DMS 273 treated with DMSO at 0.1 percent for 48 hours (cell line): ENCODE results near the gene ARHGAP45.

ENCODE experiments used
- DNase-seq: peaks from one replicate; lab custom pipeline; 2025; lab: John Stamatoyannopoulos, UW

The ARHGAP45 gene

DNA sequence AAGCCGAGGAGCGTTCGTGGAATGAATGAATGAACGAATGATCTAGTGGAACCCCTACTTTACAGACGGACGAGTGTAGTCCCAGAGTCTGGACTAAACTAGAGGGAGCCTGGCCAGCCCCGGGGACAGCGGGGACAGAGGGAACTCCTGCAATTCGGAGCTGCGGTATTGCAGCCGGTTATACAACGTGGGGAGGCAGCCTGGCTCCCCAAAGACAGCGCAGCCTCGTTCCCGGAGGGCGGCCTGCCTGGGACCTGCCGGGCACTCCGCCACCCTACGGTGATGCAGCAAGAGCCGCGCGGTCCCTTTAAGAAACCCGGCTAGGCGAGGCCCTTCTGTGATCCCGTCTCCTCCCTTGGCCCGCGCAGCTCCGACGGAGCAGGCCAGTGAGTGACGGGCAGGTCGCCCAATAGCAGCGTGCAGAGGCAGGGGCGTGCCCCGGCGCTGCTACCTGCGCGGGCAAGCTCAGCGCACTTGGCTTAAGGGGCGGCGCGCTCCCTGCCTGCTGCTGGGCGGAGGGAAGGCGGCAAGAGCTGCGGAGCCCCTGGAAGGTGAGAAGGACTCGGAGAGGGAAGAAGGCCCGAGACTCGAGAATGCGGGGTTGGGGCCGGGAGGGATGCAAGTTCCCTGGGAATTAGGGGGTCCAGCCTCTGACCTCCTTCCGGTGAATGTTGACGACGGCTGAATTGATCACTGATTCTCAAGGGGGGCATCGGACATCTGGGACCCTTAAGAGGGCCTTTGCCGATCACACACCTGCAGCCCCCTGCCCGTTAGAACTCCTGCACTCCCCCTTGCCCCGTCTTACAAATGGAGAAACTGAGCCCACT is 27.1 kb upstream of the ARHGAP45 start, which contains the start of gene ABCA7:
TSS of gene ABCA7 (plus strand) at position 462 of the 830 bp plus-strand sequence. CDS start 1,255 bp downstream, outside the sequence.
- peak; percentile 90 for DNase-seq

DNA sequence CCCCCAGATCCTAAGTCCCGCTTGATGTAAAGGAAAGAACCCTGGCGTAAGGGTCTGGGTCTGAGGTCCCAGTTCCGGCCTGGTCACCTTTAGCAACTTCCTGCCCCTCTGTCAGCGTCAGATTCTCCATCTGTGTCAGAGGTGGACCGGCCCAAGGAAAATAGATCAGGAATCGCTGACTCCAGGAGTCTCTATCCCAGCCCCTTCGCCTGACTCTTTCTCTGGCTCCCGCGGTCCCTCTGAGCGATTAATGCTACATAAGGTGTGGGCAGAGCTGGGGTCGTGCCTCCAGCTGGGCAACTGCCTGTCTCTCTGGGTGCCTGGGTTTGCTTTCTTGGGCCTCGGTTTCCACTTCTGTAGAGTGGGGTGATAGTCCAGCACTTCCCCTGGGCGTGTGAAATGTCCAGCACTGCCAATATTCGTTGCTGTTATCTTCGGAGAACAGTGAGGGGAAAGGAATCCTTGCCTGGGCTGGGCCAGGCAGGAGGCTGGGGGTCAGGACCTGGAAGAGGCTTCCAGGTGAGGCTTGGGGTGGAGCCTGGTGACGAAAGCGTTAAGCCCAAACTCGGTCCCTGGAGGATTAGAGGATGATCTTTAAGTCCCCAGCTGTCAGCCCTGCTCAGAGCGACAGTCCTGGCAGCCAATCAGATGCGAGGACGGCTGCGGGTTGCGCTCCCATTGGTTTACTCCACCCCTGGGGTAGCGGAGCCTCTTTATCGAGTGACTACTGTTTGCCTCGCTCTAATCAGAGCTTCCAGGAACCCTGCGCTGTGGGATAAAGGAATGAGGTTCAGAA is 26.3 kb upstream of the ARHGAP45 start:
- DNase-seq, result peak; percentile 70

DNA sequence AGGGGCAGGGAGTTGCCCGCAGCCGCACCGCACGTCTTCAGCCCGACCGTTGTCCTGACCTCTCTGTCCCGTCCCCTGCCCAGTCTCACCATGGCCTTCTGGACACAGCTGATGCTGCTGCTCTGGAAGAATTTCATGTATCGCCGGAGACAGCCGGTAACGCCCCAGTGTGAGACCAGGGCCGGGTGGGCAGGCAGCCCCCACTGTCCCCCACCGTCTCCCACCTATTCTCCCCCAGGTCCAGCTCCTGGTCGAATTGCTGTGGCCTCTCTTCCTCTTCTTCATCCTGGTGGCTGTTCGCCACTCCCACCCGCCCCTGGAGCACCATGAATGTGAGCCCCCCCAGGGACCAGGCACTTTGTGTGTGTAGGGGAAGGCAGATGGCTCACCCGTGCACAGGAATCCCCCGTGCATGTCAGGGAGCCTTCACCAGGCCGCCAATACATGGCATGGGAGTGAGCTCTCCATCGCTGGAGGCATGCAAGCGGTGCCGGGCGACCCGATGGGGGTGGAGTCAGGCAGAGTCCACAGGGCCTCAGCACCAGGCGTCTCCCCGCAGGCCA is 25.6 kb upstream of the ARHGAP45 start:
- no peak for DNase-seq

DNA sequence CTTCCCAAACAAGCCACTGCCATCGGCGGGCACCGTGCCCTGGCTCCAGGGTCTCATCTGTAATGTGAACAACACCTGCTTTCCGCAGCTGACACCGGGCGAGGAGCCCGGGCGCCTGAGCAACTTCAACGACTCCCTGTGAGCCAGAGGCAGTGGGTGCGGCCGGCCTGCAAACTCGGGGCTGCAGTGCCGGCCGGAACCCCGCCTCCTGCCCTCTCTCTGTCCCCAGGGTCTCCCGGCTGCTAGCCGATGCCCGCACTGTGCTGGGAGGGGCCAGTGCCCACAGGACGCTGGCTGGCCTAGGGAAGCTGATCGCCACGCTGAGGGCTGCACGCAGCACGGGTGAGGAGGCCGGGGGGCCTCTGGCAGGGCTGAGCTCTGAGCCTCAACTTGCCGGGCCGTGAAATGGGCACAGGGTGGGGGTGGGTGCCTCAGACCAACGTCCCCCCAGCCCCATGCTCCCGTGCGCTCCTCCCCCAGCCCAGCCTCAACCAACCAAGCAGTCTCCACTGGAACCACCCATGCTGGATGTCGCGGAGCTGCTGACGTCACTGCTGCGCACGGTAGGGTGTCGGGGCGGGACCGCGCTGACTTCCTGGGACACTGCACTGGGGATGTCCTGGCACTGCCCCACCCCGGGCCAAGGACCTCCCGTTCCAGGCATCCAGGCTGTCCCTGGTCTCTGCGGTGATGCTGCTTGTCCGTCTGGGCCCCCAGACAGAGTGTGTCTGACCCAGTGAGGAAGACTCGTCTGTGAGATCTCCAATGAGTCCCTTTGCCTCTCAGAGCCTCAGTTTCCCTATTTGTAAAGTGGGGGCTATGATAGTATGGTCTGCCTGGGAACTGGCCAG is 24.9 kb upstream of the ARHGAP45 start:
- no peak for DNase-seq

DNA sequence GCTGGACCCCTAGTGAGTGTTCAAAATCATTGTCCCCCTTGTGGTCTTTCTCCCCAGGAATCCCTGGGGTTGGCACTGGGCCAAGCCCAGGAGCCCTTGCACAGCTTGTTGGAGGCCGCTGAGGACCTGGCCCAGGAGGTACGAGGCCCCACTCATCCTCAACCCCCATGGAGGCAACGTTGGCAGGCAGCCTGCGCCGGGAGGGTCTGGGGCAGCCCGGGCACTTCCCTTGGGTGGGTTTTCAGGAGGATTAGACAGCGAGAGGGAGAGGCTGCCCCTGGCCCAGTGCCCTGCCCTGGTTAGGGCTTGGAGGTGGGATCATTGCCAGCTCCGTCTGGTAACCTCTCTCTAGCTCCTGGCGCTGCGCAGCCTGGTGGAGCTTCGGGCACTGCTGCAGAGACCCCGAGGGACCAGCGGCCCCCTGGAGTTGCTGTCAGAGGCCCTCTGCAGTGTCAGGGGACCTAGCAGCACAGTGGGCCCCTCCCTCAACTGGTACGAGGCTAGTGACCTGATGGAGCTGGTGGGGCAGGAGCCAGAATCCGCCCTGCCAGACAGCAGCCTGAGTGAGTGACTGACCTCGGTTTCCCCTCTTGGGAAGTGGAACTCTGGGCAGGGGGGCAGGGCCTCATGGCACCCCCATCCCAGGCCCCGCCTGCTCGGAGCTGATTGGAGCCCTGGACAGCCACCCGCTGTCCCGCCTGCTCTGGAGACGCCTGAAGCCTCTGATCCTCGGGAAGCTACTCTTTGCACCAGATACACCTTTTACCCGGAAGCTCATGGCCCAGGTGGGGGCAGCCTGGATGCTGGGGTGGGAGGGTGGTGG is 24.1 kb upstream of the ARHGAP45 start:
- DNase-seq, result peak; percentile 58

DNA sequence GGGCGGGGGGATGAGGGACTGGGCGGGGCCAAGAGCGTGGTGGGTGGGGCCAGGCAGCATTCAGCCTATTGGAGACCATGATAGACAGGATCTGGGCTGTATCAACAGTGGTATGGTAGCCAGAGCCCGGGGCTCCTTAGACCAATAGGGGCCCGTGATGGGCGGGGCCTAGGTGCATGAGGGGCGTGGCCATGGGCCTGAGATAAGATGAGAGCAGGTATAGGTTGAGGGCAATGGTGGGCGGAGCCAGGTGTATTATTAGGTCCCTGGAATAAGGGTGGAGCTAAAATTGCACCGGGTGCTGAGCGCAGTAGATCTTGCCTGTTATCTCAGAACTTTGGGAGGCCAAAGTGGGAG is 21.7 kb upstream of the ARHGAP45 start:
- no peak for DNase-seq

DNA sequence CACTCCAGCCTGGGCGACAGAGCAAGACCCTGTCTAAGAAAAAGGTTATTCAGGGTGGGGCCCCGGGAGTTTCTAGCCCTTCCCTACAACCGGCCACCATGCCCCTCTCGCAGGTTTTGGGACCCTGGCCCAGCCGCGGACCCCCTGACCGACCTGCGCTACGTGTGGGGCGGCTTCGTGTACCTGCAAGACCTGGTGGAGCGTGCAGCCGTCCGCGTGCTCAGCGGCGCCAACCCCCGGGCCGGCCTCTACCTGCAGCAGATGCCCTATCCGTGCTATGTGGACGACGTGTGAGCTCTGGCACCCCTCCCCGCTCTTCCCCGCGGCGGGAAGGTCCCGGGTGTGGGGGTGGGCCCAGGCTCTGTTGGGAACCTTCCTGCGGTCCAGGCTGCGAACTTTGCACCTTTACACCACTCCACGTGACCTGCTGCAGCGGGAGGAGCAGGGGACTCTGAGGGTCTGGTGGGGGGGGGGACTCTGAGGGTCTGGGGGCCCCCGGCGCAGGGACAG is 20.8 kb upstream of the ARHGAP45 start:
- DNase-seq, result no peak

DNA sequence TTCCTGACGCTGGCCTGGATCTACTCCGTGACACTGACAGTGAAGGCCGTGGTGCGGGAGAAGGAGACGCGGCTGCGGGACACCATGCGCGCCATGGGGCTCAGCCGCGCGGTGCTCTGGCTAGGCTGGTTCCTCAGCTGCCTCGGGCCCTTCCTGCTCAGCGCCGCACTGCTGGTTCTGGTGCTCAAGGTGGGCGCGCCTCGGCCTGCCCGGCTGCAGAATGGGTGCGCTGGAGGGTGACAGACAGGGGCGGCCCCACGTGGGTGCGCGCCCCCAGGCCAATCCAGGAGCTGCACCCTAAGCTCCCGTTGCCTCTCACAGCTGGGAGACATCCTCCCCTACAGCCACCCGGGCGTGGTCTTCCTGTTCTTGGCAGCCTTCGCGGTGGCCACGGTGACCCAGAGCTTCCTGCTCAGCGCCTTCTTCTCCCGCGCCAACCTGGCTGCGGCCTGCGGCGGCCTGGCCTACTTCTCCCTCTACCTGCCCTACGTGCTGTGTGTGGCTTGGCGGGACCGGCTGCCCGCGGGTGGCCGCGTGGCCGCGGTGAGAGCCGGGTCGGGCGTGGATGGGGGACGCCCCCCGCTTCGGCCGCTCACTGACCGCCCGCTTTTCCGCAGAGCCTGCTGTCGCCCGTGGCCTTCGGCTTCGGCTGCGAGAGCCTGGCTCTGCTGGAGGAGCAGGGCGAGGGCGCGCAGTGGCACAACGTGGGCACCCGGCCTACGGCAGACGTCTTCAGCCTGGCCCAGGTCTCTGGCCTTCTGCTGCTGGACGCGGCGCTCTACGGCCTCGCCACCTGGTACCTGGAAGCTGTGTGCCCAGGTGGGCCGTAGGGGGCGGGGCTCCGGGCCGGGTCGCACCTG is 19.9 kb upstream of the ARHGAP45 start:
- DNase-seq, result no peak

DNA sequence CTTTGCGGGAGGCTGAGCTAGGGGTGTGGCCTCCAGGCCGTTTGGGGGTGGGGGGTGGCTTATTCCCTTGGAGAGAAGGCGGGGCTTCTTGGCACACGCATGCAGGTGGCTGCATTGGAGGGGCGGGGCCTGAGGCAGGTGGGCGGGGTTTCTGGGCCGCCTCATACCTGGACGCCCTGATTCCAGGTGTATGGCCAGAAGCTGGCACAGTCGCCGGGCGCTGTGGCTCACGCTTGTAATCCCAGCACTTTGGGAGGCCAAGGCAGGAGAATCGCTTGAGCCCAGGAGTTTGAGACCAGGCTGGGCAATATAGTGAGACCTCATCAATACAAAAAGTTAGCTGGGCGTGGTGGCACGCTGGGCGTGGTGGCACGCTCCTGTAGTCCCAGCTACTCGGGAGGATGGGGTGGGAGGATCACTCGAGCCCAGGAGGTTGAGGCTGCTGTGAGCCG is 19.2 kb upstream of the ARHGAP45 start:
- DNase-seq, result no peak

DNA sequence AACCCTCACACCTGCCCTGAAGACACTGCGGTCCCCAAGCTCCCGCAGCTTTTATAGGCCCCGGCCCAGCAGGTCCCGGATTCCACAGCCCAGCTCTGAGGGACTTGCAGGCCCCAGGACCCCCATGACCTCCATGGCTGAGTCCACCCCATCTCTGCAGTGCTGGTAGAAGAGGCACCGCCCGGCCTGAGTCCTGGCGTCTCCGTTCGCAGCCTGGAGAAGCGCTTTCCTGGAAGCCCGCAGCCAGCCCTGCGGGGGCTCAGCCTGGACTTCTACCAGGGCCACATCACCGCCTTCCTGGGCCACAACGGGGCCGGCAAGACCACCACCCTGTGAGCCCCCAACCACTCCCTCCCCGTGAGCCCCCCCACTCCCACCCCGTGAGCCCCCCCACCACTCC is 17.9 kb upstream of the ARHGAP45 start:
- DNase-seq, result no peak

DNA sequence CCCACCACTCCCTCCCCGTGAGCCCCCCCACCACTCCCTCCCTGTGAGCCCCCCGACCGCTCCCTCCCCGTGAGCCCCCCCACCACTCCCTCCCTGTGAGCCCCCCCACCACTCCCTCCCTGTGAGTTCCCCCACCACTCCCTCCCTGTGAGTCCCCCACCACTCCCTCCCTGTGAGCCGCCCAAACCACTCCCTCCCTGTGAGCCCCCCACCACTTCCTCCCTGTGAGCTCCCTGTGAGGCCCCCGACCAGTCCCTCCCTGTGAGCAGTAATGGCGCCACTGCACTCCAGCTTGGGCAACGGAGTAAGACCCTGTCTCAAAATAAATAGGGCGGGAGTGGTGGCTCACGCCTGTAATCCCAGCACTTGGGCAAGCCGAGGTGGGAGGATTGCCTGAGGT is 17.2 kb upstream of the ARHGAP45 start:
- DNase-seq, result no peak

DNA sequence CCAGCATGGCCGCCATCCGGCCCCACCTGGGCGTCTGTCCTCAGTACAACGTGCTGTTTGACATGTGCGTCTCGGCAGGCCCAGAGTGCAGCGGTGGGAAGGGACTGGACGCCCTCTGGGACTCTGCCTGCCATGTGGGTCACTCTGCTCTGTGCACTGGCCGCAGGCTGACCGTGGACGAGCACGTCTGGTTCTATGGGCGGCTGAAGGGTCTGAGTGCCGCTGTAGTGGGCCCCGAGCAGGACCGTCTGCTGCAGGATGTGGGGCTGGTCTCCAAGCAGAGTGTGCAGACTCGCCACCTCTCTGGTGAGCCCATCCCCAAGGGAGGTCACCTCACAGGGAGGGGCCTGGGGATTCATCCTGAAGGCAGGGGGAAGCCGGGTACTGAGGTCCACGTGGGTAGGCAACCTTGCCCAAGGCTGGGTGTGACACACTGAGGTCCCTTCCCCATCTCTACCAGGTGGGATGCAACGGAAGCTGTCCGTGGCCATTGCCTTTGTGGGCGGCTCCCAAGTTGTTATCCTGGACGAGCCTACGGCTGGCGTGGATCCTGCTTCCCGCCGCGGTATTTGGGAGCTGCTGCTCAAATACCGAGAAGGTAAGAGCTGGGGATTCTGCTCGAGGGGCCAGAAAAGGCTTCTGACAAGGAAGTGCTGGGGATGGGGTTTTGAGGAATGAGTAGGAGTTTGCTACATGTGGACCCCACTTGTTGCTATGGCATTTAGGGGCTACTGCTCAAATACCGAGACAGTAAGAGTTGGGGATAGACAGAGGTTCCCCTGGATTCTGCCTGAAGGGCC is 15.8 kb upstream of the ARHGAP45 start:
- no peak for DNase-seq

DNA sequence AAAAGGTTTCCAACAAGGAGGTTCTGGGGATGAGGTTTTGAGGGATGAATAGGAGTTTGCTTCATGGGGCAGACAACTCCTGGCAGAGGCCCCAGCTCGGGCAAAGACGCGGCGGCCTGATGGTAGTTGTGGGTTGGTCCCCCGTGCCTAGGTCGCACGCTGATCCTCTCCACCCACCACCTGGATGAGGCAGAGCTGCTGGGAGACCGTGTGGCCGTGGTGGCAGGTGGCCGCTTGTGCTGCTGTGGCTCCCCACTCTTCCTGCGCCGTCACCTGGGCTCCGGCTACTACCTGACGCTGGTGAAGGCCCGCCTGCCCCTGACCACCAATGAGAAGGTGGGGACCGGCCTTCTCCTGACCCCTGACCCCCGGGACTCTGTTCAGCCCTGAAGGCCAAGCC is 15.2 kb upstream of the ARHGAP45 start:
- no peak for DNase-seq

DNA sequence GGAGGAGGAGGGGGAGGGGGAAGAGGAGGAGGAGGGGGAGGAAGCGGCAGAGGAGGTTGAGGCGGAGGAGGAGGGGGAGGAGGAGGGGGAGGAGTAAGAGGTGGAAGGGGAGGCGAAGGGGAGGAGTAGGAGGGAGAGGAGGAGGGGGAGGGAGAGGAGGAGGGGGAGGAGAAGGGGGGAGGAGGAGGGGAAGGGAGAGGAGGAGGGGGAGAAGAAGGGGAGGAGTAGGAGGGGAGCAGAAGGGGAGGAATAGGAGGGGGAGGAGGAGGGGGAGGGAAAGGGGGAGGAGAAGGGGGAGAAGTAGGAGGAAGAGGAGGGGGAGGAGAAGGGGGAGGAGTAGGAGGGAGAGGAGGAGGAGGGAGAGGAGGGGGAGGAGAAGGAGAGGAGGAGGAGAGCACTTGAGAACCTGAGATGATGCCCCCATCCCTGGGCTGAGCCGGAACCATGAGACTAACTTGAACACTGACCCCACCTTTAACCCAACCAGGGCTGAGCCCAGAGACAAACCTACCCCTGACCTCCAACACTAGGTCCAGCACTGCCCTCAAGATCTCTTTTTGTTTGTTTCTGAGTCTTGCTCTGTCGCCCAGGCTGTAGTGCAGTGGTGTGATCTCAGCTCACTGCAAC is 14.5 kb upstream of the ARHGAP45 start:
- no peak for DNase-seq

DNA sequence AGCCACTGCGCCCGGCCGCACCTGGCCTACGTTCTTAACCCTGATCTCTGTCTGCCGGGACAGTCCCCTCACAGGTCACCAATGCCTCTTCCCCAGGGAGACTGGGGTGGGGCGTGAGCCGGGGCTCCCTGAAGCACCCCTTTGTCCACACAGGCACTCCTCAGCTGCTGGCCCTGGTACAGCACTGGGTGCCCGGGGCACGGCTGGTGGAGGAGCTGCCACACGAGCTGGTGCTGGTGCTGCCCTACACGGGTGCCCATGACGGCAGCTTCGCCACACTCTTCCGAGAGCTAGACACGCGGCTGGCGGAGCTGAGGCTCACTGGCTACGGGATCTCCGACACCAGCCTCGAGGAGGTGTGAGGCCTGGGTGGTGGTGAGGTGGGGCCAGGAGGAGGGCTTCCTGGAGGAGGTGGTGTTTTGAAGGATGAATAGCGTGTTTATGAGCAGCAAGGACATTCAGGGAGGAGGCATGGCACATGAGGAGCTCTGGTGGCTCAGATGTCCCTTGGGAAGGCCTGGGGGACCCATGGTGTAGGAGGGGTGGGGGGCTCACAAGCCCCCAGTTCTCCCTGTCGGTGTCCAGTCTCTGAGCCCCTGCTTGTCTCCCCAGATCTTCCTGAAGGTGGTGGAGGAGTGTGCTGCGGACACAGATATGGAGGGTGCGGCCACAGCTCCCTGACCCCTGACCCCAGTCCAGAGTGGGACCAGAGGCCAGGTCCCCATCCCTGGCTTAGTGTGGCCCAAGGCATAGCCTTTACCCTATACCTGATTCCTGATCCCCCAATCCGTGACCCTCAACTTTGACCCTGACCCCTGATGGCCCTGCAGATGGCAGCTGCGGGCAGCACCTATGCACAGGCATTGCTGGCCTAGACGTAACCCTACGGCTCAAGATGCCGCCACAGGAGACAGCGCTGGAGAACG is 13.5 kb upstream of the ARHGAP45 start:
- DNase-seq, result no peak

DNA sequence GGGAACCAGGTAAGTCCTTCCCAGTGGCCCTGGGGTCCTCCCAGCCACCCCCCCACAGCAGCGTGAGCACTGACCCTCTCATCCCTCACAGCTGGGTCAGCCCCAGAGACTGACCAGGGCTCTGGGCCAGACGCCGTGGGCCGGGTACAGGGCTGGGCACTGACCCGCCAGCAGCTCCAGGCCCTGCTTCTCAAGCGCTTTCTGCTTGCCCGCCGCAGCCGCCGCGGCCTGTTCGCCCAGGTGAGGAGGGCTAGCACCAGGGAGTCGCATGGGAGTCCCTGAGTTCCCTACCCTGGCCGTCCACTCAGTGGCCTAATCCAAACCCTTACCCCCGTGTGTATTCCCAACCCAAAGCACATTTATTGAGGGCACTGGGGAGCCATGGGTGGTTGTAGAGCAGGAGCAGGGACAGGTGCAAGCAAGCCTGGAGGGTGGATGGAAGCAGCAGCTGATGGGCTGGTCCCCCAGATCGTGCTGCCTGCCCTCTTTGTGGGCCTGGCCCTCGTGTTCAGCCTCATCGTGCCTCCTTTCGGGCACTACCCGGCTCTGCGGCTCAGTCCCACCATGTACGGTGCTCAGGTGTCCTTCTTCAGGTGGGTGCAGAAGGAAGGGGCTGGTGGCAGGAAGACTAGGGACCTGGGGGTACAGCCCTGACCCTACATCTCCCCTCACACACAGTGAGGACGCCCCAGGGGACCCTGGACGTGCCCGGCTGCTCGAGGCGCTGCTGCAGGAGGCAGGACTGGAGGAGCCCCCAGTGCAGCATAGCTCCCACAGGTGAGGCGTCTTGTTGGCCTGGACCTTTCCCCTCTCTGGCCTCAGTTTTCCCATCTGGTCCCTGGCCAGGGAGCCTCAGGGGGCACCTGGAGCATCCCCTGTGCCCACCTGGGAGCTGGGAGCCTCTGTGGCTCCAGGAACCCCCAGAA is 12.6 kb upstream of the ARHGAP45 start:
- no peak for DNase-seq
